IPS-18a (cell line): Measurements from ENCODE around the gene LRPAP1.

ENCODE experiments used
- H3K27ac ChIP-seq: one replicate; pipeline ENCODE4 v1.5.1; 2013; ENCODE audit warnings: low read length
- H3K27me3 ChIP-seq: one replicate; pipeline ENCODE4 v1.6.1; 2013; ENCODE audit warnings: mild to moderate bottlenecking, low read length; ENCODE audit not compliant: control insufficient read depth, insufficient read depth
- H3K36me3 ChIP-seq: one replicate; pipeline ENCODE4 v1.6.1; 2013; ENCODE audit warnings: low read depth, low read length; ENCODE audit not compliant: control insufficient read depth
- H3K4me1 ChIP-seq: one replicate; pipeline ENCODE4 v1.6.1; 2013; ENCODE audit warnings: low read depth, low read length; ENCODE audit not compliant: control insufficient read depth
- H3K4me3 ChIP-seq: one replicate; pipeline ENCODE4 v1.5.1; 2013; ENCODE audit warnings: low read length
- H3K9ac ChIP-seq: one replicate; pipeline ENCODE4 v1.6.1; 2013; ENCODE audit warnings: mild to moderate bottlenecking, low read length, moderate library complexity
- H3K9me3 ChIP-seq: one replicate; pipeline ENCODE4 v1.6.1; 2013; ENCODE audit warnings: low read depth, low read length; ENCODE audit not compliant: control insufficient read depth

Gene LRPAP1

DNA sequence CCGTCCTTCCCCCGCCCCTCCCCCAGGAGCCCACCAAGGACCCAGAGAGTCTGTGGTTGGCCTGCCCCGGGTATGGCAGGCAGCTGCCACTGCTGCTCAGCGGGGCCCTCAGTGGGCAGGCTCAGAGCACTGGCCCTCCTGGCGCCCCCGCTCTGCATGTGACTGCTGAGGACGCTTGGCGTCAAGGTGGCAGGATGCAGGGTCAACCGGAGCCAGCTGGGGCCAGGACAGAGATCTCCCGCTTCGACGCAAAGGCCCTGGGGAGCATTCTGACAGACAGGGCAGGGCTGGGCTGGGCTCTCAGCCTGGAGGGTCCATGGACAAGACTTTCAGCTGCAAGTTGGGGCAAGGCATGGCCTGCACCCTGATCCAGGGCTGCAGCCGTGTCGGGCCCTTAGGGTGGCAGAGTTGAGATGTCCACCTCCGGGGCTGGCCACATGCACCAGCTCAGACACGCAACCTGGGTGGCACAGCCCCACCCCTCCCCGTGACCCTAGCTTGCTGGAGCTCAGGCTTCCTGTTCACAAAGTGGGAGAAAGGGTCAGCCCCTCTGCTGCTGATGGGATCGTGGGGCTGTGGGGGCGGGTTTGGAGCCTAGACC, 30.3 kb downstream of the LRPAP1 start:
- H3K4me1 ChIP-seq = no peaks in the 10 kb centered on the region
- H3K27me3 ChIP-seq = peaks cover 36% of the 10 kb centered on the region
- no peak overlapping the region for H3K9ac ChIP-seq
- no peak overlapping the region for H3K27ac ChIP-seq
- no peak overlapping the region for H3K4me3 ChIP-seq
- H3K9me3 ChIP-seq = no peaks in the 10 kb centered on the region
- peaks cover 8% of the 10 kb centered on the region for H3K36me3 ChIP-seq

GRCh38 chr4:3501126-3501824, 30.9 kb downstream of the LRPAP1 start:
- no peak overlapping the region for H3K27ac ChIP-seq
- no peak overlapping the region for H3K9ac ChIP-seq
- no peaks in the 10 kb centered on the region for H3K9me3 ChIP-seq
- H3K4me1 ChIP-seq = no peaks in the 10 kb centered on the region
- no peak overlapping the region for H3K4me3 ChIP-seq
- peaks cover 42% of the 10 kb centered on the region for H3K27me3 ChIP-seq
- H3K36me3 ChIP-seq = peaks cover 8% of the 10 kb centered on the region

- H3K36me3 ChIP-seq = peaks cover 4% of the 10 kb centered on the region
- peaks cover 48% of the 10 kb centered on the region for H3K27me3 ChIP-seq
- H3K9me3 ChIP-seq = no peaks in the 10 kb centered on the region
- H3K4me1 ChIP-seq = no peaks in the 10 kb centered on the region
- H3K4me3 ChIP-seq = no peak overlapping the region
- no peak overlapping the region for H3K27ac ChIP-seq
- H3K9ac ChIP-seq = no peak overlapping the region
Measured at GRCh38 chr4:3500634-3501101, 31.6 kb downstream of the LRPAP1 start.

DNA sequence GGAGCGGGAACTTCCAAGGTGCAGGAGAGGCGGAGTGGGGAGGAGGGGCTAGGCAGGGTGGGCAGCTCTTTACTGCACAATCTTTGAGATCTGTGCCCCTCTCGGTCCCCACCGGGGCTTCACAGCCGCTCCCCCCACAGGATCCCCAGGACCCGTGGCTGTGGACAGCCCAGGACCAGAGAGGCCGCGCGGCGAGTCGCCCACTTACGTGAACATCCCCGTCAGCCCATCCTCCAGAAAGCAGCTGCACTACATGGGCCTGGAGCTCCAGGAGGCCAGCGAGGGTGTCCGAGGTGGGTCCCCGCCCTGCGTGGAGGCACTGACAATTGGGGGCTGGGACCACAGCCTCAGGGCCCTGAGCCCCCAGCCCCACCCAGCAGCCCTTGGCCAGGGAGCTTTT, 32.1 kb downstream of the LRPAP1 start:
- H3K36me3 ChIP-seq = peaks cover 4% of the 10 kb centered on the region
- no peak overlapping the region for H3K9ac ChIP-seq
- peaks cover 54% of the 10 kb centered on the region for H3K27me3 ChIP-seq
- no peak overlapping the region for H3K4me3 ChIP-seq
- no peak overlapping the region for H3K27ac ChIP-seq
- no peaks in the 10 kb centered on the region for H3K4me1 ChIP-seq
- H3K9me3 ChIP-seq = no peaks in the 10 kb centered on the region

GRCh38 chr4:3499710-3500109, 32.5 kb downstream of the LRPAP1 start:
- Histone ChIP-seq H3K9ac (no peak overlapping the region), H3K4me1 (no peaks in the 10 kb centered on the region), H3K36me3 (peaks cover 4% of the 10 kb centered on the region), H3K4me3 (no peak overlapping the region), H3K9me3 (no peaks in the 10 kb centered on the region), H3K27me3 (peaks cover 58% of the 10 kb centered on the region), H3K27ac (no peak overlapping the region)

DNA sequence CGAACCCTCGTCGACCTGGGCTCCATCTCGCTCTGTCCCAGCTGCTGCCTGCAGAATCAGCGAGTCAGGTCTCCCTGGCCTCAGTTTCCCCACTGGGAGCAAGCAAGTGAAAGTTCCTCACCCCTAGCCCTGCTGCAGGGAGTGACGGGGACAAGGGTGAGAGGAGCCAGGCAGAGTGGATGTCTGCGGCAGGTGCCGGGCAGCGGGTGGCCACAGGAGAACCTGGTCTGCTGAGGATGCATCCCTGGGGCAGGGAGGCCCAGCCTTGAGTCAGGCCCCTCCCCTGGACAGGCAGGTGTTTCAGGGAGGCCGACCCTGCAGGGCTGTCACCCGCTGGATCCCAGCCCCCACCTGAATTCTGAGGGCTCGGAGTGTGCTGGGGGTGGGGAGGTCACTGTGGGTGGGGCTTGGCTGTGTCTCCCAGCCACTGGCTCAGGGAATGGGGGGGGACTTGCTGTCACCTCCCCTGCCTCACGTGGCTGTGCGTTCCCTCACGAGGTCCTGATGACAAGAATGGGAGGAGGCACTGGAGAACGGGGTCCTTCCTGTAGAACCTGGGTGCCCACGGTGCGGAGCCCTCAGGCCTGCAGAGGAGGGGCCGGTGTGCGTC, 33.2 kb downstream of the LRPAP1 start:
- H3K27ac ChIP-seq = no peak overlapping the region
- no peak overlapping the region for H3K4me3 ChIP-seq
- H3K9me3 ChIP-seq = no peaks in the 10 kb centered on the region
- peaks cover 4% of the 10 kb centered on the region for H3K36me3 ChIP-seq
- H3K4me1 ChIP-seq = peaks cover under 1% of the 10 kb centered on the region
- H3K27me3 ChIP-seq = peaks cover 63% of the 10 kb centered on the region
- H3K9ac ChIP-seq = no peak overlapping the region

- no peak overlapping the region for H3K27ac ChIP-seq
- peaks cover 4% of the 10 kb centered on the region for H3K36me3 ChIP-seq
- no peak overlapping the region for H3K4me3 ChIP-seq
- H3K27me3 ChIP-seq = peaks cover 63% of the 10 kb centered on the region
- no peaks in the 10 kb centered on the region for H3K9me3 ChIP-seq
- peaks cover 6% of the 10 kb centered on the region for H3K4me1 ChIP-seq
- no peak overlapping the region for H3K9ac ChIP-seq
Measured at GRCh38 chr4:3498407-3498806, 33.8 kb downstream of the LRPAP1 start.

DNA sequence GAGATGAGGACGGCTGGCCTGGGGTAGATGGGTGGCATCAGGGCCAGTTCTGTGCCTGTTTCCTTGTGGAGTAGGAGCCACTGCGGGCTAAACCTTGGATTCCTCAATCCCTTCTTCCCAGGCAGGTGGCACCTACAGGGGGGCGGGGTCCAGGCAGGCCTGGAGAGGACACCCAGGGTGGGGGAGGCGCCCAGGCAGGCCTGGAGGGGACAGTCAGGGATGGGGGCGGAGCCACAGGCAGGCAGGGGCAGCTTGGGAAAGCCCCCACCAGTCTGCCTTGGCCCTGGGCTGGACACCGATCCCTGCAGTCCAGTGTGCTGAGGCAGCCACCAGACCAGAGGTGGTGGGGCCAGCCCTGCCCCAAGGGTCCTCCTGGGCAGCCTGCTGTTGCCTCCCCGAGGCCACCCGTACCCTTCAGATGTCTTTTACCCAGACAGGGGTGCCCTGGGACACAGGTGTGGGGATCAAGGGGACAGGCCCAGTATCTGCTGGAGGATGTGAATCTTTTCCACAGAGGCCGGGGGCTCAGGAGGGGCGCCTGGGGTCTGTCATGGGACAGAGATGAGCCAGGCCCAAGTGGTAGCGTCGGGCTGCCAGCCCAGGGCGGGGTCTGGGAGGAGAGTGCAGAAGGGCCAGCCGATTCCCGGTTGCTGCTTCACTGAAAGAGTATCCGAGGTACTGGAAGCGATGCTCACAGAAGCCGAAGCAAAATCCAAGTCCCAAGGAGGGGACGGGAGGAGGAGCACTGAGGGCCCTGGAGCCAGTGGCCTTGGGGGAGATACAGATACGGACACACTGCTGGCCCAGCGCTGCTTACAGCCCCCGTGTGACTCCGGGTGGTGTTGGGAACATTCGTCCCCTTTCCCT, 34.5 kb downstream of the LRPAP1 start:
- Histone ChIP-seq H3K4me3 (no peak overlapping the region), H3K27me3 (peaks cover 70% of the 10 kb centered on the region), H3K36me3 (peaks cover 4% of the 10 kb centered on the region), H3K9me3 (no peaks in the 10 kb centered on the region), H3K9ac (no peak overlapping the region), H3K27ac (no peak overlapping the region), H3K4me1 (peaks cover 6% of the 10 kb centered on the region)

- H3K9ac ChIP-seq = no peak overlapping the region
- peaks cover 6% of the 10 kb centered on the region for H3K4me1 ChIP-seq
- no peaks in the 10 kb centered on the region for H3K36me3 ChIP-seq
- H3K27me3 ChIP-seq = peaks cover 76% of the 10 kb centered on the region
- no peaks in the 10 kb centered on the region for H3K9me3 ChIP-seq
- H3K4me3 ChIP-seq = no peak overlapping the region
- no peak overlapping the region for H3K27ac ChIP-seq
Measured at GRCh38 chr4:3497095-3497494, 35.1 kb downstream of the LRPAP1 start.

DNA sequence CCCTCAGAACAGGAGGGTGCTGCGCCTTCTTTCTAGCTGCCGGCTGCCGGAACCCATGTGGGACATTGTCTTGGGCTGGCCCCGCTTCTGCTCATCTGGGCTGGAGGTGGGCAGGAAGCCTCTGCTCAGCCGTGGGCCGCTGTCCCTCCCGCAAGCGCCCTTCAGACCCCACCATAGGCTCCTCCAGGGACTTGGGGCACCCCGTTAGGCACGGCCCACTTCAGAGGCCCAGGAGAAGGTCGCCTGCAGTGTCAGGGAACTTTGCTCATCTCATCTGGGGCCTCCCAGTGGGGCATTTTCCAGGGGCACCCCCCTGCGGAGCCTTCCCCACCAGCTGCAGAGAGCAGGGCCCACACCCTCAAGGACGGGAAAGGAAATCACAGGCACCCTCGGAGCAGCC, 36.2 kb downstream of the LRPAP1 start:
- H3K9me3 ChIP-seq = no peaks in the 10 kb centered on the region

DNA sequence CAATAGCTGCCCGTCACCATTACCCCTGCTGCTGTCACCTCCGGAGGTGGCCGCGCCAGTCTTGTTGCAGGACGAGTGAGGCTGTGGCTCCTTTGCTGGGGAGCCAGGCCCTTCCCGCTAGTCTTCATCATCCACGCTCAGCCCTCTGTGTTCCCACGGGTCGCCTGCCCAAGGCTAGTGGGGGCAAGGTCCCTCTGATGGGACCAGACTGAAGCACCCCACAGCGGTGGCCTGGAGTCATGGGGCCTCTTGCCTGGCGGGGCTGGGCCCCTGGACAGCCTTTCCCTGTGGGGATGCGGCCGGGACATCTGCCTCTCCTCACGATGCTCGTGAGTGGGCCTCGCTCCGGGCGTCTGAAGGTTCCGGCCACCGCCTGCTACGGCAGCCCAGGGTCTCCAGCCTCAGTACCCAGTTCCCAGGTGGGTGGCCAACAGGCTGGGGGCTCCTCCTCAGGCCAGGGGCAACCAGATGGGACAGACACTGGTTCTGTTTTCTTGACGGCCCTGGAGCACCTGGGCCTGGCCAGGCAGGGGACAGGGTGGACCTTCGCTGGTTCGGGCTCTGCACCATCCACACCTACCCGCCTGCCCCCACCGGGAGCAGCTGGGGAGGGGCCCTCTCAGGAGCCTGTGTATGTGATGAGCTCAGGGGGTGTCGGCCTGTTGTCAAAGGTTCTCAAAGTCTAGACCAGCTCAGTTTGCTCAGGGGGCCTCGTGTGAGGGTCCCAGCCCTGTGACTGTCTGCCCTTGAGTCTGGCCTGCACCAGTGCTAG, 36.8 kb downstream of the LRPAP1 start:
- H3K9ac ChIP-seq = no peak overlapping the region
- H3K27me3 ChIP-seq = peaks cover 90% of the 10 kb centered on the region
- H3K4me1 ChIP-seq = peaks cover 6% of the 10 kb centered on the region
- H3K27ac ChIP-seq = no peak overlapping the region
- no peak overlapping the region for H3K4me3 ChIP-seq
- H3K36me3 ChIP-seq = no peaks in the 10 kb centered on the region
- no peaks in the 10 kb centered on the region for H3K9me3 ChIP-seq

More for the DNA sequence above, 36.2 kb downstream of the LRPAP1 start:
- Histone ChIP-seq H3K36me3 (no peaks in the 10 kb centered on the region), H3K9ac (no peak overlapping the region), H3K4me3 (no peak overlapping the region), H3K27ac (no peak overlapping the region), H3K27me3 (peaks cover 83% of the 10 kb centered on the region), H3K4me1 (peaks cover 6% of the 10 kb centered on the region)
